GM18508 (cell line): ENCODE measurements around the gene HOXA1.

Experiments
- ATAC-seq: cut with Tn5 transposase; IDR thresholded peaks from one replicate; pipeline ENCODE4 v1.9.1; 2021; ENCODE audit warnings: moderate number of reproducible peaks; ENCODE audit not compliant: insufficient read depth, unreplicated experiment

Gene HOXA1

DNA sequence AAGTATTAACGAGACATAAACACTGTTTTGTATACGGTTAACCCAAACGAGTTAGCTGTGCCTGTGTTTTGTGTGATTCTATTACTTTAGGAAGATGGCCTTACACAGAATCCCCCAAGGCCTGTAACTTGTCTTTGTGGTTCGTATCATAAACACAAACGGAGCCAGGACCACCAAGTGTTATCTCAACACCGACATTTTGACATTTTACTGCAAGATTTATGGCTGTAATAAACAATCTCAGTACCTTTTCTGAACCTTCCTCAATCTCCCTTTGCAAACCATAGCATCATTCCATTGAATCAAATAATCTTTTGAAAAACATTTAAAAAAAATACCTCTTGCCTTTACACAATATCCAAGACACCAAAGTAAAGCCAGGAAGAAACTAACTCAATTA is 37.2 kb upstream of the HOXA1 start:
- no peak for ATAC-seq

DNA sequence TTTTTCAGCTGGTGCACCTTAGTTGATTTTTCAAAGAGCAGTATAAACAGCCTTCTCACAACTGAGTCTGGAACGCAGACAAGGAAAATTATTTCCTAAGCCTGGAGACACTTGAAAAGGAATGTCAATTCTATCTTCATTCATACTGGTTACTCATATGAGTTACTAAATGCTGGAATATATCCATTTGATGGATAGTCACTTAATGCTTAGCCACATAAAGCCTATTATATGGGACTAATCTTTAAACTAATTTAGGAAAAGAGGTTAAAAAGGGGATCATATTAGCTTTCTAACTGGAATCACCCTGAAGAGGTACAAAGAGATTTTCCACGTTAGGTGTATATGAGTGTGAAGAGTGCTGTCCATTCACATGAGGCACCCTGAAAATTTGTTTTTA is 36.4 kb upstream of the HOXA1 start:
- no peak for ATAC-seq

DNA sequence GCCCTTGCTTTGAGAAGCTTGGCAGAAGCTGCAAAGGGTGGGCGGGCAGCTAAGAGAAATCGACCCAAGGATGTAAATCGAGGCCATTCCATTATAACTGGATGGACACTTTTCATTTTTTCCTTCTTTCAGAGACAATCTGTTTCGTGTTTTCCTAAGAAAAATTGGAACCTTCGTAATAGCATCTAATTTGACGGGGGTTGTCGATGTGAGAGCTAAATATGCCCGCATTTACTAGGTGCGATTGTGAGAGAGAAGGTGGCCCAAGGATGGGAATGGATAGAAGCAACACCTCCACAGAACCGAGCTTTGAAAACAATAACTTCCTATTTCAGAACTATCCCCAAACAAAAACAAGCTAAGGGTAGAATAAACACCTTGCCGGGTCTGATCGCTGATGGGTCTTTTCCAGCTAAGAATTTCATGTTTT is 35.6 kb upstream of the HOXA1 start:
- no peak for ATAC-seq

DNA sequence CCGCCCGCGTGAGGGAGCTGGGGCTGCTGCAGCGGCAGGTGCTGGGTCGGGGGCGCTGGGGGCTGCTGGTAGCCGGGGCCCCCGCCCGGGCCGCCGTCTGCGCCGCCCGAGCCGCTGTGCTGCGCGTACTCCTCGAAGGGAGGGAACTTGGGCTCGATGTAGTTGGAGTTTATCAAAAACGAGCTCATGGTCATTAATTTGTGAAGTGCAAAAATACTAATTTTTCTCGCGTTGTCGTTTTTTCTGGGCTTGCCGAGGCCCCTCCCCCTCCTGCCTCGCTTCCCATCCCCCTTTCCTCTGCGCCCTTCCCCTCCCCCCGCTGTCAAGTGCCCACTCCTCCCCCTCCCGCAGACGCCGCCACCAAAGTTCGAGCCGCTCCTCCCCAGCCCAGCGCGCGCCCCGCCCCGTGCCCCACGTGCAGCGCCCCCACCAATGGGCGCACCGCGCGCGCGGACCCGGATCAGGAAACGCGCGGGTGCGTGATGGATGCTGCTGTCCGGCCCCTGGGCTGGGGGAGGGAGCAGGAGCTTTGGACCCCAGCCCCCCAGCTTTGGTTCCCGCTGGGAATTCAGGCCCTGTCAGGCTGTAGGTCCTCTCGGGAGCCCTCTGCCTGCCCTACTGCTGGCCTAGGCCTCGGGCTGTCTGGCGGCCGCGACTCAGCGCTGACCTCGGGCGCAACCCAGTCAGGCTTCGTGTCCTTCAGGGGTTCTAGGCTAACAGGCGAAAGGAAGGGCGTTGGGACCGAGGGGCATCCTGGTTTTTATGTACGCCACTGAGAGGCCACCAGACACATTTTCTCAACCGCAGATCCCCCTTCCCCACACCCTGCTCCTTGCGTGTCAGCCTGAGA is 35.0 kb upstream of the HOXA1 start, which contains the start of gene HOXA4:
Gene HOXA4, minus strand, starts transcription at position 218 of the 850 bp plus-strand sequence. Its CDS starts 24 bp downstream, at position 194.
- ATAC-seq: no peak

DNA sequence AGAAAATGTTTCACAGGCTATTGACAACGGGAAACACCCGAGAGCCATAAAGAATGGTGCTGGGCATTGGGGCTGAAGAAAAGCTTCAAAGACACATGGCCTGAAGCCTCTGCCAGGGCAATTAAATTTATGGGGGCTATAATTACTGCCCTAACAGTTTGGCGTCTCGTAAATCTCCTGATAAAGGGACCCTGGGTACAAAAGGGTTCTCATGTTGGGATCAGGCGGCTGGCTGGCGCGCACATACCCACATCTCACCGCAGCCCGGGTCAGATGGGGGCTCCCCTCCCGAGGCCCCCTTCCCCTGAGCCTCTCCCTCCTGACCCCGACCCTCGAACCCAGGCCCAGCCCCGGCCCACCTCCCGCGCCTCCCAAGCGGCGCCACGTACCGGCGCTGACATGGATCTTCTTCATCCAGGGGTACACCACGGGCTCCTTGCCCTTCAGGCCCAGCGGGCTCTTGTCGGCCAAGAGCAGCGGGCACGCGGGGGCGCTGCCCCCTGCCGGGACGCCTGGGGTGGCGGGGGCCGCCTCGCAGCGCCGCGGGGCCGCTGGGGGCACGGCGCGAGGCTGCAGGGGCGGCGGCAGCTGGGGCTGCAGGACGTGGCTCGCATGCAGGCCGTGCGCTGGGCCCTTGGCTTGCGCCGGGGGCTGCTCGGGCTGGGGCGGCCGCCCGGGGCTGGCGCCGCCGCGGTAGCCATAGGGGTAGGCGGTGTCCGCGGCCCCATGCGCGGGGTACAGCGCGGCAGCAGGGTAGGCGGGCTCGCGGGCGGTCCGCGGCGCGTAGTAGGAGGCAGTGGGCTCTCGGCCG is 34.1 kb upstream of the HOXA1 start:
- ATAC-seq: no peak

DNA sequence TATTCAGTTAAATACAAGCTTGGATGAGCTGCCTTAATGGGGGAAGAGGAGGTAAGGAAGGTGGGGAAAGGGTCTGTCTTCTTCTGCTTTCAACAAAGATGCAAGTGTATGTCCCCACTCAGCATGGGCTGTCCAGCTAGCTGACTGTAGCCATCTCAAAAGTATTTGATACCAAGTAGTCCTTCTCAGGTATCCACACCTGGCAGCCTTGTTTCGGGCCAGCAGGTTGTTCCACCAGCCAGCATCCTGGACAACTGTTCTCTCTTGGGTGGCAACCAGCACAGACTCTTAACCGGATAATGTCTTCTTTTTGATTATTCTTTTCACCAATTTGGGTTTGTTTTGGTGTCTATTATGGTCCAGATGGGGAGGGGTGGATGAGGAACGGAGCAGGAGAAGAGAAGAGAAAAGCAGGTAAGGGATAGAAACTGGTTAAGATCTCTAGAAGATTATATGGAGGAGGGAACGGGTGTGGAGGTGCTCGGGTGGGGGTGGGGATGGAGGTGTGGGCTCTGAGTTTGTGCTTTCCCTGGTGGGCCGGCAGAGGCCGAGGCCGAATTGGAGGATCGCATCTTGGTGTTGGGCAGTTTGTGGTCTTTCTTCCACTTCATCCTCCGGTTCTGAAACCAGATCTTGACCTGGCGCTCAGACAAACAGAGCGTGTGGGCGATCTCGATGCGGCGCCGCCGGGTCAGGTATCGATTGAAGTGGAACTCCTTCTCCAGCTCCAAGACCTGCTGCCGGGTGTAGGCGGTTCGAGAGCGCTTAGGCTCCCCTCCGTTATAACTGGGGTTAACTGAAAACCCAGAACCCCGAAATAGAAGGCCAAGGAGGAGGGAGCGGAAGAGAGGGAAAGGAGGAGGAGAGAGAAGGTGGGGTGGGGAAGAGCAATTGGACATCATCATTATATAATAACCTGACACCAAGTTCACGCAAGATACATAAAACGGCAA is 33.3 kb upstream of the HOXA1 start:
- ATAC-seq: no peak

DNA sequence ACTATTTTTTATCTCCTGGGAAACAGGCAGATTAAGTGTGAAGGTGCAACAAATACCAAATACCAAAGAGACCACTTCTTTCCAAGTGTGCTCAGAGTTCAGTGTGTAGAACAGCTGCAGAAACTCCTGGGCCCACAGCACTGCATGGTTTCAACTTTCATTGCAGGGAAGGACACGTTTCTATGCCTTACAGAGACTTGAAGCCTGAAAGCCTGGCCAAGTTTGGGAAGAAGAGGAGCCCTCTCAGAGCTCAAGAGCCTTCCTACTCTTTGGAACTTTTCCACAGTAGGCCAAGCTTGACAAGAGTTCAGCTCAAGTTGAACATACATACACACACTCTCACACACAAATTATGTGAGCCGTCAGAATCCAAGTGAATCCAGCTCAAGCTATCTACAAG is 32.2 kb upstream of the HOXA1 start:
- ATAC-seq: no peak

DNA sequence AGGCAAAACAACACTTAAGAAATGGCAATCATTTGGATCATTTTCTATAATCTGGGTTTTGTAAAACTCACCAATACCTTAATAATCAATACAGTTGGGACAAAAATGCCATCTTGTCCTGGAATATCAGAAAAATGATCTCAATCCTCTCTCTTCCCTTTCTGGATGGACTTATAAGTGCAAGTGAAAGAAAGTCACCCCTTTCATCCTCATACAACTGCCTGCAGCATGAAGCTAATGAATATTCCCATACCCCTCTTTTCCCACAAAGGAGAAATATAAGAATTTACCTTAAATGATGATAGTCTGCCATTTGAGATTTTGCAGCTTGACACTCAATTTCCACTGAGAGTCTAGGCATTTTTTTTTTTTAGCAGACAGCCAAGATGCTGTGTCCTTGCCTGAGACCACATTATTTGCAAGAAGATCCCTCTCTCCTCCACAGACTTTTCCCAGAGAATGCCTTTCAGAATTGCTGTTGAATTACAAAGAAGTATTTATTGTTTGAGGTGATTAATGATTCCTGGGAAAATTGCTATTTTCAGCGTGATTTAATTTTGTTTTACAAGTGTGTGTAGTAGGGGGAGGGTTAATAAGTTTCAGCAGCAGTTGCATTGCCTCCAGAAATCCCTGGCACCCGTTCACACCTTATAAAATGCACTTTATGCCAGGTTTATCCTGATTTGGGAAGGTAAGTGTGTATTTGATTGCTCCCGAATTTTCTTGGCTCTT is 31.0 kb upstream of the HOXA1 start:
- ATAC-seq: no peak

DNA sequence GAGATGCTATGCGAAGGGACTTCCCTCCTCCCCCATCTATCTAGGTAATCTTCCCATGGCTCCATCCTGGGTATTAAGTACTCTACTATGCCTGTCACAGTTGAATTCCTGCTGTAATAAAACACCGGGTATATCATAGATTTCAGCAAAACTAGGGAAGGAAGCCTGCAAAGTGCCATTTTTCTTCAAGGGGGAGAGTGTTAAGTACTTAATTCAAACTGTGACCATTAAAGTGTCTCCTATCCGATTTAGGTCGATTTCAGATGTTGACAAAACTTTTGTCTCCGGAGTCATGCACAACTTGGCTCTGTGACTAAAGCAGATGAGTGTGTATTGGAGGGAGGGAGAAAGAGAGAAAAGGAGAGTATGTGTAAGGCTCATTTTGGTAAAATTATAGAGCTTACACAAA is 30.2 kb upstream of the HOXA1 start:
- no peak for ATAC-seq

DNA sequence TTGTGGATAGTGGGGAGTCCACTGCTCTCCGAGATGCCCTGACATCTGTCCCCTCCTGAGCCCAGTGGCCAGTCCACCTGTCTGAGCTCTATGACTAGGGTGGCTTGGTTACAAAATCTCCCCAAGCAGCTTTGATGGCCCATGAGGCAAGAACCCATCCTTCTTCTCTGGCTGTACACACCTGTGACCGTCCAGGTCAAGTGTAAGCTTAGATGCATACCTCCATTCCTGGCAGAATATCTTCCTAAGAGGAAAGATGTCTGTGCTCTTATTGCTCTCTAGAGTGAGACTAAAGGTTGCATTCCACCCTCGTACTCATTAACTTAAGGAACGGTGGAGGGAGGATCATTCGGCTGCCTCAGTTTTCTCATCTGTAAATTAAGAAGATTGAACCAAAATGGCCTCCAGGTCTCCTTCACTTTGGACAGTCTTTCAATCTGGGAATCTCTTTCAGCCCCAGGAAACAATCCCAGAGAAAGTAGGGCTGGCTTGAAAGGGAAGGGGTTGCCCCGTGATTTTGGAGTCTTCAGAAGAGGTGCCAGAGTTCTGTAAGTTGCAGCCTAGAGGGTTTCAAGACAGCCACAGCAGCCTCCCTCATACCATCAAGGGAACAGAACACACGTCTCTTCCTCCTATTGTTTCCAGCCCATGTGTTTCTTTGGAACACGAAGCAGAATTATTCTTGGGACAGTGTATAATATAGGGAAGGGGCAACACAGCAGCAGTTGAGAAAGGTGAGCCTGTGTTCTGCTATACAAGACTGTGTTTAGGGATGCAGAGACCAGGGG is 29.3 kb upstream of the HOXA1 start:
- ATAC-seq: no peak

DNA sequence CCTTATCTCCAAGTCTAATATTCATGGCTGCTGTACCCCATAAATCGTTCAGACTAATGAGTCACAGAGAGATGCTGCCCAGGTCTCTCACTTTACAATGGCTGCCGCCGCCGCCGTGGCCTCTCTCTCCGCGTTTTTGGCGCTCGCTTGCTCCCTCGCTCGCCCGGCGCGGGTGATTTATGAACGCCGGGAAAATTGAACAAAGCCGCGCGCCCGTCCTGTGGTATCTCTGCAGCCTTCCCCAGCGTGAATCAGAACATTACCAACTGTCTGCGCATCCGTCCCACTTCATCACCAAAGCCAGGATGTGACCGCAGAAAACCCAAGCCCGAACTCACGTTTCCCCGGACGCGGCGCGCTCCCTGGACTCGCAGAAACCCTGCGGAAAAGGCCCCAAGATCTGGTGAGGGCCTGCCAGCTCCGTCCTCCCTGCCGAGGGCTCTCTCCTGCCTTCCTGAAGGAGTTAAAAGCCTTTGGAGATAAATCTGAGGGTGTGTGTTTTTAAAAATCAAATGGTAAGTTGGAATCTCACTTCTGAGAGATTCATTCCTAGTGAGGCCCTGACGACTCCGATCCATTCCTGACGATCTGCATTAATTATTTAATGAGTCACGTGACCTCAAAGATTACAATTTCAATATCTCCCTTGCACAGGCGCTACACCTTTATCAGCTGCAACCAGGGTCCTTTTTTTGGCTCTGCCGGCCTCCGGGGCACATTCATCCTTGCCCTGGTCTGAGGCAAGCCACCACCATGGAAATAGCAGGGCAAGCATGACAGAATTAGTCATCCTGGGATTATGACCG is 28.5 kb upstream of the HOXA1 start:
- ATAC-seq: no peak

DNA sequence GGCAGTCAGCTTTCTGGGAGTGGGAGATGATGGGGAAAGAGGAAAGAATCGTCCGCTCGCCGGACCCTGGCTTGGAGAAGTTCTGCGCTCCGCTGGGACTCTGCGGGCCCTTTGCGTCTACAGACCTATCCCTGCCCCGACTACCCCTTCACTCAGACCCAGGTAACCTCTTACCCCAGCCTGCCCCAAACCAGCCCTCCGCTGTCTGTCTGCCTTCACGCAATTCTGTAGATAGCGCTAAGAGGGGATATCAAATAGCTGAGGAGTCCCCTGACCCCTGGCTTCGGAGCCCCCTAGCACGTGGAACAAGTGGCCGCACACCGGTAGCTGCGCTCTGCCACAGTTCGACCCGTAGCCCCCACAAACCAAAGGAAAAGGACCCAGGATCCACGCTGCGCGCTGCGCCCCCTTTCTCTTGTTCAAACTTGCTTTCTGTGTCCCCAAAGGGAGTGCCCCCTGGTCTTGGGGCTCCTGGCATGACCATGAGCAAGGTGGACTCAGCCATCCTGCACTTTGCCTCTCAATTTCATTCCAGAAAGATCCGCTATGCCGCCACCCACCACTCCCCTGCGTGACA is 27.8 kb upstream of the HOXA1 start:
- ATAC-seq: no peak

DNA sequence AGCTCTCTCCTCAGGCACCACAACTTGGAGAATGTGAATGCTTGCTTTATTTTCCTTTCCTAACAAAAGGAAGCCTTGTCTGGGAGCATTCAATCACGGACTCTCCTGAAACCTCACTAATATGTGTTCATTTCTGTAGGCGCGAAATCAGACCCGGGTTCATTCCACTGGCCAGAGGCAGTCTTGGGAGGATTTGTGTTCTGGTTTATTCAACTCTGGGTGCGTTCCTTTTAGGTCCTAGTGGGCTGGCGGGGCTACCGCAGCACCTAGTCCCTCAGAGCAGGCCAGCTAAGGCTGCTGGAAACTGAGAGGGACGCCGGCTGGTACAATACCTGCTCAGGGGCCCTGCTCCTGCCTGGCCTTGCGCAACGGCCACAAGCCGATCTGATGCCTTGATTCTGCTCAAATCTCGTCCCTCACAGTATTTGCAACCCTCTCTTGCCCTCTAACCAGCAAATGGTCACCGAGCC is 27.2 kb upstream of the HOXA1 start:
- no peak for ATAC-seq

DNA sequence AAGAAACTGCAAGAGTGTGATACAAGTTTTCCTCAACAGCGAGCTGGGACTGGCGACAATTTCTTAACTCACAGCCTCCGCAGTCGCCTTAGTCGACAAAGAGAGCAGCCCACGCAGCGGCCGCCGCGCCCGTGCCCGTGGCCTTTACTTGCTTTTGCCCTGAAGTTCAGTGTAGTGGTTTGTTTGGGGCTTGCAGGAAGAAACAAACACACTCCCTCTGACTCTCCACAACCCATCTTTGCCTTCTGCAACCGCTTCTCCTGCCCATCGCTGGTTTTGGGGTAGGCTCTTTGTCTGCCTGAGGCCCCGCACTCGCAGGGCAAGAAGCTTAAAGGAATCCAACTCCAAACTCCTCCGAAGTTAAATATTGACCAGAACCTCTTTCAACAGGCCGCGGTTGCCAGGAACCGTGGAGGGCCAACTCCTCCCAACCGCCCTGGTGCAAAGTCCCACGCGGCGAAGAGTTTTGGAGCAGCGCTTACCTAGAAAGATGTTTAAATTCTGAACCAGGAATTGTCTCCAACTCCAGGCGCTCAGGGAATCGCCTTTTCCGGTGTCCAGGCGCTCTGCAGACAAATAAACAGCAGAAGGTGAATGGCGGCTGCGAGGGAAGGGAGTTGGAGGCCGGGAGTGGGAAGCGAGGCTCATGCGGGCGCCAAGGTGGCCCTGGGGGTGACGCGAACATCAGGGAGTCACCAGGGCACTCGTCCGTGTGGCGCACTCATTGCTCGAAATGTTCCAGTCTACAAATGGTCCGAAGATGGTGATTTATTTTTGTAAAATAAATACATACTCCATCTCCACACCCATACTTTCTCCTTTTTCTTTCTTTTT is 26.5 kb upstream of the HOXA1 start:
- ATAC-seq: no peak

DNA sequence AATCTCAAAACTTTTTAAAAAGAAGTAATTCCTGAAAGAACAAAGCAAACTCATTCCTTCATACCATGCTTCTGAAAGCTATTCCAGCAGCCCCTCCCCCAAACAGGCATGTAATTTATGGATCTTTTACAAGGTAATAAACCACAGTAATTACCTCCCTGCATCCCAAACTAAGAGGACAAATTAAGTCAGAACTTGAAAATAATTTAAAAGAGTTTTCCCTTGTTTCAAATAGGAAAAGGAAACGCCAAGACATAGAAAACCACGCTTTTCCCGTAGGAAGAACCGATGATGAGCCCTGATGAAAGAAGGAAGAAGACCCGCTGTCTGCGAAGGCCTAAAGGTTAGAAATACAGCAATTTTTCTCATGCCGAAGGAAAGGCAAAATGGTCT is 25.9 kb upstream of the HOXA1 start:
- no peak for ATAC-seq

DNA sequence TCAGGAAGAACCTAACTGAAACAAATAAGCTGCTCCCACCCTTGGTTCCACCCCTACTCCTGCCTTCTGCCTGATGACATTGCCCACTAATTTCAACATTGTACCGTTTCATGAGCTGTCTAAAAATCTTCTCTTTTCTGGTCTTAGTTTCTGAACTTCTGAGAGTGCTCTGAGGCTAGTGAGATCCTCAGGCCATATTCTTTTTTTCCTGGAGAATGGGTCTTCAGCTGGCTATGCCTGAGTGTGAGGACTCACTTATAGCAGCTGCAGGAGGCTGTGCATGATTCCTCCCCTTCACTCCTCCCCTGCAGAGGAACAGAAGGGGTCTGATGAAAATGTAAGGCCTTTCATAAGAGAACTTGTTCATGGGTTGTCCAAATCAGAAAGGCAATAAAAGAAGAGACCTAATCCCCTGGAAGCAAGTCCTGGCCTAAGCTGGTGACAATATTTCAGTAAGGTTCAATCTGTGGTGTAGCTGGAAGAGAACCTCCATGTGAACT is 23.7 kb upstream of the HOXA1 start:
- ATAC-seq: no peak

DNA sequence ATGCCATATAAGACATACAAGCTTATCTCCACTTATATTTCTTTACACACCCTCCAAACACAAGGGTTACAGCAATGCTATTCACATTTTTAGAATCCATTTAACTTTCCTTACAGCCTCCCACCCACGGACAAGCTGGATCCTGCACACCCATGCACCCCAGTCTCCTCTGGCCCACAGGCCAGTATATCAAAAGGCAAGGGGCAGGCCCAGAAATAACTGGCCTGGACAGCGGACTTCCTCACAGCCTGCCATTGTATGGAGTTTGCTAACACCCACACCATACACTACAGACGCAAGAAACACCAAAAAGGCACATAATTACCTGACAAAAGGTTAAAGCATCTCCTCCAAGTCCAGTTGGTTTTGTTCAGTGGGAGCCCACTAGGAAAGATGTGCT is 22.8 kb upstream of the HOXA1 start:
- no peak for ATAC-seq
